ENCODE measurements around the gene LAMB3.

DNA sequence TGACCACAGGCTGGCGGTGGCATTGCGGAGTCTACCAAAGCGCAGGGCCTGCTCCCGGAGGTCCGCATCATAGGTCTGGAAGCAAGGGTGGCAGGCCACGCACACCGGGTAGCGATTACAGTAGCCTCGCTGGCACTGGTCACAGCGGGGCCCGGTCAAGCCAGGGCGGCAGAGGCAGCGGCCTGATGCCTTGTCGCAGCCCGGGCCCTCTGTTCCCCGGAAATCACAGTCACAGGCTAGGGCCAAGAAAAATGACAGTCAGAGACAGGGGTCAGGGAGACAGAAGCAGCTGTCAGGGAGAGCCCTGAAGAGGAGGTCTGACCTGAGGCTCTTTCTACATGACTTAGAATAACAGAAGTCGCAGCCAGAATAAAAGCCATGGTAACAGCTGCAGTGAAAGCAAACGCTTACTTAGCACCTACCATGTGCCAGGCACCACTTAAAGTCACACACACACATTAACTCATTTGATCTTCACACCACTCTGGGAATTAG is 26.4 kb downstream of the LAMB3 start:
- TF ChIP-seq SUZ12 (IDR thresholded peaks at IDR 0.05; ENCODE audit: extremely low read depth, insufficient read depth, insufficient read length) (no peak), ZNF274 (IDR thresholded peaks at IDR 0.05; ENCODE audit: low read depth, low read length) (no peak), YY1 (IDR thresholded peaks at IDR 0.05; ENCODE audit: insufficient read depth, insufficient read length) (no peak)
